ENCODE results near the gene TMPRSS4.

The TMPRSS4 gene

GRCh38 chr11:118111019-118111743 is 34.3 kb downstream of the TMPRSS4 start:
- TF ChIP-seq CTCF (conservative IDR thresholded peaks at IDR 0.05; ENCODE audit: control insufficient read depth, insufficient read depth, low read depth, low read length): no peak
- H3K4me3 ChIP-seq (ENCODE audit: control insufficient read depth, low read depth, low read length): no peak overlapping the region
- DNase-seq (ENCODE audit: low read depth): no peak

GRCh38 chr11:118111744-118112035 is 34.8 kb downstream of the TMPRSS4 start:
- no peak for DNase-seq (ENCODE audit: low read depth)
- no peak overlapping the region for H3K4me3 ChIP-seq (ENCODE audit: control insufficient read depth, low read depth, low read length)
- TF ChIP-seq CTCF (conservative IDR thresholded peaks at IDR 0.05; ENCODE audit: control insufficient read depth, insufficient read depth, low read depth, low read length): no peak

GRCh38 chr11:118112711-118113430 is 36.0 kb downstream of the TMPRSS4 start:
- no peak for DNase-seq (ENCODE audit: low read depth)
- no peak overlapping the region for H3K4me3 ChIP-seq (ENCODE audit: control insufficient read depth, low read depth, low read length)
- TF ChIP-seq CTCF (conservative IDR thresholded peaks at IDR 0.05; ENCODE audit: control insufficient read depth, insufficient read depth, low read depth, low read length): no peak

GRCh38 chr11:118114266-118114665 is 37.4 kb downstream of the TMPRSS4 start:
- H3K4me3 ChIP-seq (ENCODE audit: control insufficient read depth, low read depth, low read length): no peak overlapping the region
- TF ChIP-seq CTCF (conservative IDR thresholded peaks at IDR 0.05; ENCODE audit: control insufficient read depth, insufficient read depth, low read depth, low read length): no peak
- no peak for DNase-seq (ENCODE audit: low read depth)

GRCh38 chr11:118115048-118115447 is 38.2 kb downstream of the TMPRSS4 start:
- no peak overlapping the region for H3K4me3 ChIP-seq (ENCODE audit: control insufficient read depth, low read depth, low read length)
- TF ChIP-seq CTCF (conservative IDR thresholded peaks at IDR 0.05; ENCODE audit: control insufficient read depth, insufficient read depth, low read depth, low read length): no peak
- no peak for DNase-seq (ENCODE audit: low read depth)

- no peak overlapping the region for H3K4me3 ChIP-seq (ENCODE audit: control insufficient read depth, low read depth, low read length)
- DNase-seq (ENCODE audit: low read depth): no peak
- no peak for TF ChIP-seq CTCF (conservative IDR thresholded peaks at IDR 0.05; ENCODE audit: control insufficient read depth, insufficient read depth, low read depth, low read length)
Observed at GRCh38 chr11:118117790-118118601, 41.1 kb downstream of the TMPRSS4 start.

All from fibroblast of mammary gland (primary cell).